GM18508 (cell line): ENCODE results near the gene CRYBA2.

Experiments
- ATAC-seq: cut with Tn5 transposase; IDR thresholded peaks from one replicate; pipeline ENCODE4 v1.9.1; 2021; ENCODE audit warnings: moderate number of reproducible peaks; ENCODE audit not compliant: insufficient read depth, unreplicated experiment

Gene CRYBA2

DNA sequence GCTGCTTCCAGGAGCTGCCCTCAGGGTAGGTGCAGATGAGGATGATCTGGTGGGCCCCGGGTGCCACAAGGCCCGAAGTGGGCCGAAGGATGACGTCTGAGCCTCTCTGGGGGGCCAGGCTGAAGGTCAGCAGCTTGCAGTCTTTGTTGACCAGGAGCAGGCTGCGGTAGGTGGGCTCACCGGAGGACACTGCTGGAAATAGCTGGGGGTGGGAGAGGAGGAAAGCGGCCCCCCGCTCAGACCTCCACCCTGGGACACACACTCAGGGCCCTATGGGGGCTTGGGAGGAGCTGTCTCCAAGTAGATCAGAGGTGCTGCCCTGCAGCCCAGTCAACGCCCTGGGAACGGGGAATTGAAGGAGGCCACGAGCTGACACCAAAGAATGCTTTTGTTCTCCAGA is 30.8 kb upstream of the CRYBA2 start:
- ATAC-seq: no peak

DNA sequence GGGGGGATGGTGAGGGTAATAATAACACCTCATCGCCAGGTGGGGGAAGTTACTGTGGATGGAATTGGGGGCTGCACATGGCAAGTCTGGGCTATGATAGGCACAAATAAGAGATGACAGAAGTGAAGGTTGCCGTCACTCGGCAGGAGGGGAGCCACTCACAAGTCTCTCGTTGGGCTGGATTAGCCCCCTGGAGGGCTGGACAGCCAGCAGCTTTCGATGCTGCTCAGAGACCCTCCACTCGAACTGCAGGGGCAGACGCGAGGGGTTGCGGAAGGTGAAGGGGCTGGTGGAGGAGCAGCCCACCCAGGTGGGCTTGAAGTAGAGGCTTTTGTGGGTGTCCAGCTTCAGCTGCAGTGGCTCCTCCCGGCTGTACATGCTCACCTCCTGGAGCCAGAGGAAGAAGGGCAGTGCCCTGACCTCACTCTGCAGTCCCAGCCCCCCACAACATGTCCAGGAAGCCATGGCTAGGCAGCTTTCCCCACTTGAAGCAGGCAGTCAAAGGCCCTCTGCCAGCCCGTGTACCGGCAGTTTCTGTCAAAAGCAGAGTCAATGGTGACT is 29.9 kb upstream of the CRYBA2 start:
- ATAC-seq: no peak

DNA sequence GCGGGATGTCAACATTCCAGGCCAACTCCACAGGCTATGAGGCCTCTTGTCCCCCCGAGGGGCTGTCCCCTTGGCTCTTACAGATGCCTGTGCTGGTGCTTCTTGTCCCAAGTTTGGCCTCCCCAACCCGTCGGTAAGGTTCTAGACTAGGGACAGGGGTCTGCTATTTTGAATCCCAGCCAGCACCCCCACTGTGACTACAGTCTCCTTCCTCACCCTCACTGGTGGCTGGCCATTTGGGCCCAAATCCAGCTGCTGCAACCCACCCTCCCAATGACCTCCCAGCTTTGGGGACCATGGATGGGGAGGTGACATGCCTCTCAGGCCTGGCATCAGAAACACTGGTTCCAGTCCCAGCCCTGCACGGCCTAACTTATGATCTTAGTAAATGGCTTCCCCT is 29.4 kb upstream of the CRYBA2 start:
- ATAC-seq: no peak

DNA sequence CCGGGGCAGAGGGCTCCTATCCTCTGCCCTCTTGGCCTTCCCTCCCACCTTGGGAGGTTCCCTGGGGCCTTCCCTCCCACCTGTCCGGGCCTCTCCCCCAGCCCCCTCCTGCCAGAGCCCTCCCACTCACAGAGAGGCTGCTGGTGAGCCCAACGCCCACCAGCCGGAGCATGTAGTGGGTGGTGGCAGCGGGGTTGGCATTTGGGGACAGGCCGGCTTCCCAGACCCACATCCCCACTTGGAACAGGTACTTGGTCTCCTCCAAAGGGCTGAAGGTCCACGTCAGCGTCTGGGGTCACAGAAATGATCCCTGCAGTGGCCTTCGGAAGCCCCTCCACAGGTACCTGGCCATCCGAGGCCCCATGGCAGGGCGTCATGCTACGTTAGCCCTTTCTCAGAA is 28.8 kb upstream of the CRYBA2 start:
- ATAC-seq: no peak

DNA sequence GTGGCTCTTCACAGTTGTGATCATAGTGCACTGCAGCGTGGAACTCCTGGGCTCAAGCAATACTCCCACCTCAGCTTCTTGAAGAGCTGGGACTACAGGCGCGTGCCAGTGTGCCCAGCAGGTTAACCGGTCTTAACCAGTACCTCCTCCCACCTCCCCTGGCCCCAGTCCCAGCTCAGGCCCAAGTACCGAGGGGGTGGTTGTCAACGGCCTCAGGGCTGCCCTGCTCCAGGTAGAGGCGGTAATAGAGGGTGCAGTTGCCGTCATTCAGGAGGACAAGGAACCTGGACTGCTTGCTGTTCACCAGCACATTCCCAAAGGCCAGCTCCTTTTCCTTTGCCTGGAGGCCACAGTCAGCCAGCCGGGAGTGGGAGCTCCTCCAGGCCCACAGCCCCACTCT is 28.4 kb upstream of the CRYBA2 start:
- ATAC-seq: no peak

DNA sequence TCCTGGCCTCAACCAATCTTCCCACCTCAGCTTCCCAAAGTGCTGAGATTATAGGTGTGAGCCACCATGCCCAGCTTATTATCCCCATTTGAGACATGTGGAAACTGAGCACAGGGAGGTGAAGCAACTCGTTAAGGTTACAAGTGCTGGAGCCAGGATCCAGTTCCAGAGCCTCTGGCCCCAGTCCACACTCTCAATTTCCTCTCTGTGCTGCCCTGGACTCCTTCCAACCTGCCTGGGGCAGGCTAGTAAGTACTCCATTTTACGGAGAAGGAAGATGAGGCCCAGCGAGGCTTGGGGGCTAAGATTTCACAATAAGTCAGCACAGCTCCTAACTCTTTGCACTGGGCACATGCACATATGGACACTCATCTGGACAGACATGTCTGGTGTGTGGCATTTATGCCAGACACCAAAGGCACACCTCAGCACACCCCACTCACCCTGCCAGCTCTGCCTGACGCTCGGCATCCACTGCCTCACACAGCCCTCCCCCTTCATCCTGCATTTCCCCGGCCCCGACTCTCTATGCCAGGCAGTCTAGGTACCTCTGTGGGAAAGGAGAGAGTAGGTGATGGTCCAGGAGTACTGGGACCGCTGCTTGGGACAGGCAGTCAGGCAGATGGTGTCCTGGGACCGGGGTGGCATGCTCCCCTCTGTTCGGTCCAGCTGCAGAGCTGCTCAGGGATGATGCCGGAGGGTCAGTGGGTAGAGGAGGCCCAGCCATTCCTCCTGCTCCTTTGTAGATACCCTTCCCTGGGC is 27.6 kb upstream of the CRYBA2 start:
- no peak for ATAC-seq

DNA sequence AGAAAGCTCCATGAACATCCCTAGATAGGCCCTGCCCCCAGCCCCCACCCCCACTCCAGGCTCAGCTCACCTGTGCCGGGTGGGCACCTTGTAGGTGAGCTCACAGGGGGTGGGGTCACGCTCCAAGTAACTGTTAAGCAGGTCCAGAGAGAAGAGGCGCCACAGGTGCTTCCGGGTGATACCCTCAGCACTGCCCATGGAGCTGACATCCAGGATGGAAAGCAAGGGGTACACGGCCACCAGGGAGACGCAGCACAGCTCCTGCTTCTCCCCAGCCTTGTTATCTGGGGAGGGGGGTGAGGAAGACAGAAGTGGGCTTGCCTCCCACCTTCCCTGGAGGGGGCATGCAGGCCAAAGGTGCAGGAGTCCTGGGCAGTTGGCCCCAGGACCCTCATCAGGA is 26.2 kb upstream of the CRYBA2 start:
- ATAC-seq: no peak

DNA sequence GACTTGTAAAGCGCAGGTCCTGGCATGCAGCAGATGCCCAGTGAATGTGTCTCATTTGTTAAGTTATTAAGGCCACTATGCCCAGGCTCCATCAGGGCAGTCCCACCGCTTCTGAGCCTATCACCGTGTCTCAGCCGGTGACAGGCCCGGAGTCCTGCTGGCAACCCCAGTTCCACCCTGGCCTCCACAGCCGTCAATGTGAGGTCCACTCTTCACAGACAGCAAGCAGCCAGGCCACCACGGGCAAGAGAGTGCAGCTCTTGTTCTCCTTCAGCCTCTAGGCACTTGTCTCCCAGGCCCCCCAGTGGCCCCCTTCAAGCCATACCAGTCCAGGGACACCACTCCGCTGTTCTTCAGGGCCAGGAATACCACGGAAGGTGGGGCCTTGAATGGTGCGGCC is 25.5 kb upstream of the CRYBA2 start:
- no peak for ATAC-seq

DNA sequence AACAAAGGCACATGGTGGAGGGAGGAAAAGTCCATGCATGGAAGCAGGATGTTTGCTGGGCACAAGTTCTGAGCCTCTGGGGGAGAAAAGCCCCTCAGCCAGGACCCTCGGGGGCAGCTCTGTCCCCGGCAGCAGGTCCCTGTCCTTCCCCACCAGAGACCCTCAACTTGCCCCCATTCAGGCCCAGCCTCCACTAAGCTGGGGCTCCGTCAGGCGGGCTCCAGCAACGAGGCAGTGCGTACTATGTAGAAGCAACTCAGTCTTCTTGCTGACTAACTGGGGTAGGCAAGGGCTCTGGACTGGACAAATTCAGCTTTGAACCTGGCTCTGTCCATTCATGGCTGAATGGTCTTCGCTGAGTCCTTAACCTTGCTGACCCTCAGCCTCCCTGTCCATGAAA is 25.1 kb upstream of the CRYBA2 start:
- no peak for ATAC-seq

DNA sequence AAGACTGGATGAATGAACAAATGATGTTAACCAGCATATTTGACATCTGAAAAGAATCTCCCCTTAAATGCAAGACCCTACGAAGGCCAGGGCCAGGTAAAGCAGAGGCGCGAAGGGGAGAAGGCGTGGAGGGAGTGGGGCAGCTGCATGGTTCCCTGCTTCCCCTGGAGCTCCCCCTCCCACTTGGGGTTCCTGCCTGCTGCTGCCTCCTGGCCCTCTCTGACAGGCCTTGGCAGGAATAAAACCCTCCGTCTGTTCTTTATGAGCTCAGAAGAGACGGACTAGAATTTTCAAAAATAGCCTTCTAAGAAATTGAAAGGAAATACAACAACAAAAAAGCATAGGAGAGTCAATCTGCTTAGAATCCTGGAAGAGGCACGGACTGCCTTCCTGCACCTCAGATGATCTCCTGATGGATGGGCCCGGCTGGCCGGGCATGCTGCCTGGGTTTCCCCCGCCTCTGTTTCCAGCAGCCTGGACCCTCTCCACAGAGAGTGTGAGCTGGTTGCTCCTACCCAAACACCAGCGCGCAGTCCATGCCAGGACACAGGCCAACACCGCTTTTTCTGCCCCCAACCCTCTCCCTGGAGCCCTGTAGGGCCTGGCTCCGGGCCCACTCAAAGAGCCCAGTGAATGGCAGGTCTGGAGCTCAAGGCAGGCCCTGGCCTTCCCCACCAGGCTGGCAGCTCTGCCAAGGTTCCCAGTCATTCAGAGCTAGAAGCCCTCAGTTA is 24.1 kb upstream of the CRYBA2 start:
- no peak for ATAC-seq

DNA sequence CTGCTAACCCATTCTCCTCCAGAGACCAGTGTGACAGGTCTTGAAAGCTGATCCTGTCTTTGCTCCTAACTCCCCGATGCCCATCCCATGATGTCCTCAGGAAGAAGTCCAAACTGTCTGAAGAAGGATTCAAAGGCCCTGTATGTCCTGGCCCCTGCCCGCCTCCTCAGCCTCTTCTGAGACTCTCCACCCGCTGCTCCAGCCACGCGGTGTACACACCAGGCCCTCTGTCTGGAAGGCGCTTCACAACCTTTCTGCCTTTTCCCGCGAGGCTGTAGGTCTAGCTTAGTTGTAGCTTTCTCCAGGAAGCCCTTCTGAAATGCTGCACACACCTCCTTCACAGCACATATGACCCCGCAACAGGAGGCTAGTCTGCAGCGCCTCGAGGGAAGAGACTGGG is 23.5 kb upstream of the CRYBA2 start:
- no peak for ATAC-seq

DNA sequence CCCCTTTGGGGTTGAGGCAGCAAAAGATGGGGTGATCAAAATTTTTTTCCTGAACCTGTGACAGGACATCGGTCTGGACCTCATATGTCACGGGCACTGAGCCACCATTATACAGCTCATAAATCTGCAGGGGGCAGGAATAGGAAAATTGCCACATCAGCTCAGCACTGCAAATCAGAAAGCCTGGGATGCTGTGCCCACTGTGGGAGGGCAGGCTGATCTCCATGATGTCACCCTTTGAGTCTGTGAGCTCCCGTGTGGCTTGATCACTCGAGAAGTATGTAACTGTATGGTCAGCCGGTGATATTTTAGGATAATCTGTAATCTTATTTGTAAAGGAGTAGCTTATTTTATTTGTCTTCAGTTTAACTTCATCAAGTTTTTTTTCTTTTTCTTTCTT is 17.7 kb upstream of the CRYBA2 start:
- ATAC-seq: no peak

DNA sequence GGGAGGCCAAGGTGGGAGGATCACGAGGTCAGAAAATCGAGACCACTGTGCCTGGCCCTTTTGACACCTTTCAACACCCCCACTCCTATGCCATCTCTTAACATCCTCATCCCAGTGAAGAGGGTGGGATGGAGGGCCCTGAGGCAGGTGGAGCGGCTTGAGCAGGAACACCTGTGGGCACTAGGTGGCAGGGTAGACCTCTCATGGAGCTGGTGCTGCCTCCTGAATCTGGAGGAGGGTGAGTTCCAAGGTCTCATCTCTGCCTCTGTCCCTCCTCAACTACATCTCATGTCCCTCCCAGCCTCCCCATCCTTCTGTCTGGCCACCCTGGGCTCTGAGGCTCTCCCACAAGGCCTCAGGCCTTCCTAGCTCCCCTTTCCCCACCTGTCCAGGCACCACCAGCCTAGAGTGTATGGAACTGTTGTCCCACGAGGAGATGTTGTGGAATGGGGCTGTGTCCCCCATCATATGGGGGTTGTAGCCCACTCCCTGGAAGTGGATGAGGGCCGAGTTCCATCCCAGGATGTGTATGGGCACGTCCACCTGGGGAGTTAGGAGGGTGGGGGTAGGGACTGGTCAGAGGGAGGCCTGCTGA is 17.0 kb upstream of the CRYBA2 start:
- ATAC-seq: no peak

DNA sequence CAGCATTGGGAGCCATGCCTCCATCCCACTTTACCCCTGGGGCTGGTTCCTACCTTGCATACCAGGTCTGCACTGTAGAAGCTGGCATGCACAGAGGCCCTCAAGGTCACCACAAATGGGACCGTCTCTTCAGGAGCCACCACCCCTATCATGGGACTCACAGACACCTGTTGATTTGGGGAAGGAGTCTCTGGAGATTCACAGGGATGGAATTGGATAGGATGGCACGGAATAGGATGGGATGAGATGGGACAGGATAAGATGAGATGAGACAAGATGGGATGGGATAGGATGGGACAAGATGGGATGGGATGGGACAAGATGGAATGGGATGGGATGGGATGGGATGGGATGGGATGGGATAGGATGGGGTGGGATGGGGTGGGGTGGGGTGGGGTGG is 16.1 kb upstream of the CRYBA2 start:
- no peak for ATAC-seq

DNA sequence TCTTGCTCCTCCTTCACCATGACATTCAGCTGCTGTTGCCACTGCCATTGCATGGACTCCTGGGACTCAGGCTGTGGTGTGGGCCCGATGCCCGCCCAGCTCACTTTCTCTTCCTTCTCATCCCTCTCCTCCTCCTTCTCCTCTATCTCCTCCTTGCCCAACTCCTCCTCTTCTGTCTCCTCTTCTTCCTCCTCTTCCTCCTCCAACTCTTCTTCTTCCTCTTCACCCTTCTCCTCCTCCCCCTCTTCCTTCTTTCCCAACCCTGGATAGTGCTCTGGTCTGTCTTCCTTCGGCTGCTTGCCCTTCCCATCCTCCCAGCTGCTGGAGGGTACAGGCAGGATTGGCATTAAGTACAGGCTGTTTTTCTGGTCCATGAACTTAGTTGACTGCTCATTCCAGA is 10.8 kb upstream of the CRYBA2 start:
- ATAC-seq: no peak

DNA sequence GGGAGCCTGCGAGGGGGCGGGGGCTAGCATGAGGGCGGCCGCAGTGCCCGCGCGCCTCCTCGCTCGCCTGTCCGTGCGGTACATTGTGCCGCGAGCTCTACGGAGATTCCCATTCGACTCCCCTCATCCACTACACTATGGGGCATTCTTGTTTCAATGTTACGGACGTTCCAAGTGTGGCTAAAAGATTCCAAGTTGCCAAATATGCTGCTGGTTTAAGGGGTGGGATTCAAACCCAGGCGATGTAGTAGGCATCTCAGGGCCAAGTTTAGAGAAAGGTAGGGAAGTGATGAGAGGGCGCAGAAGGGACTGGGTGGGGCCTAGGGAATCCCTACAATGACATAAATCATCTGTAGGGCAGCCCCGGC is 10.0 kb upstream of the CRYBA2 start:
- no peak for ATAC-seq

DNA sequence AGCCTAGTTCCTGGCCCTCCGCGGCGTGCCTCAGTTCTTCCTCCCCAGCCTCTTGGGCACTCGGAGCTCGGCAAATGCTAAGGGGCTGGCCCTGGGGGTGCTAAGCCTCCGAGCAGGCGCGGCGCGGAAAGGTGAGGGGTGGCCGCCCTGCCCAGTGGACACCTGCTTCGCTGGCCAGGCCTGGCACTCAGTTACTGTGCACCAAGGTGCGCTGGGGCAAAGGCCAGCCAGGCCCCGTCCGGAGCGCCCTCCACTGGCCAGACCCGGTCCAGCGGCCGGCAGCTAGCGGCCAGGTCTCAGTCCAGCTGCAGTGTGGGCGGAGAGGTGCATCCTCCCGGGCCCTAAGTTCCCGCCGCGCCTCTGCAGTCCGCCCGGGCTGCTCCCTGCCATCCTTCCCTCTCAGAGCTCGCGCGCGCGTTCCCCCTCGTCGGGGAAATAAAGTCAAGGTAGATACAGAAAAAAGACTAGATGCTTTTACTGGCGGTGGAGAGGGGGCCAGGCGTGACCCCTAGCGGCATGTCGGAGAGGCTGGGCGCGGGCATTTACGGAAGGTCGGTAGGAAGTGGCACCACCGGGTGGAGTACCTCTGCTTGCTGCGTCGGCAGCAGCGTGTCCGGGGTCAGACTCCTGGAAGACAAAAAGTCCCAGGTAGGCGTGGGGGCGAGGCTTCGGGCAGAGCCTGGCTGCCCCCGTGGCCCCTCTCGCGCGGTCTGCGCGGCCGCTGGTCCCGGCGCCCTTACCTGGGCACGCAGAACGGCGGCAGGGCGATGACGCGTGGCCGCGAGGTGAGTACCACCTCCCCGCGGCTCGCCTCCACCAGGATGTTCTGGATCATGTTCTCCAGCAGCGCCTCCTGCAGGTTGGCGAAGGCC is 9.4 kb upstream of the CRYBA2 start:
- ATAC-seq: no peak

DNA sequence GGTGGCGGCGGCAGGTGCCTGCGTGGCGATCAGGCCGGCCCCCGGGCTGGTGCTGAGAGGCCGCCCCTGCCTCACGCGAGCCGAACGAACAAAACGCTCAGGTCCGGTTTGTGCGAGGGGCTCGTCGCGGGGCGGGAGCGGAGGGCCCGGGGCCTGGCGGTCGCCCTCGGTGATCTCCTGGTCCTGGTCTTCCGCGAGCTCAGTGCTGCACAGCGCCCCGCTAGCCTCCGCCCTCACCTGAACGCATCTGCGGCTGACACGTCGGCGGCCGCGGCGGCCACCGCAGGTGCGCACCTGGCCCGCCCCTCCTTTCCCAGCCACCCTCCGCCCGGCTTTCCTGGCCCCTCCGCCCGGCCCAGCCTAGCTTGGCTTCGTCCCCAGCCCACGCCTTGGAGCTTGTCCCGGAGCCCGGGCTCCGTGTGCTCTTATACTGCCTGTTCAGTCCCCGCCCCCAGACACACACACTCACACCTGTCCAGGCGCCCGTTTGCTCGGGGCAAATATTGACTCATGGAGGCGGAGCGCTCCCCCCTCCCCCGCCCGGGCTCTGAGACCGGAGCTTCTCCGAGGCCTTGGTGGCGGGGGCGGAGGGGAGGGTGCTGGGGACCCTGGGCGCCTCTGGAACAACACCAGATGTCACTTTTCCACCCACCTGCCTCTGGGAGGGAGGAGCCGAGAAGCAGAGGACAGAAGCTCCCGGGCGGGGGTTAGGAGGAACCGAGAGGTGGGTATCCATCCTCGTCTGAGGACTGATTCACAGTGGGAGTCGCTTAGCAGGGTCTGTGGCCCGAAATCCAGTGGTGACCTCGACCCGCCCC is 8.6 kb upstream of the CRYBA2 start:
- no peak for ATAC-seq

DNA sequence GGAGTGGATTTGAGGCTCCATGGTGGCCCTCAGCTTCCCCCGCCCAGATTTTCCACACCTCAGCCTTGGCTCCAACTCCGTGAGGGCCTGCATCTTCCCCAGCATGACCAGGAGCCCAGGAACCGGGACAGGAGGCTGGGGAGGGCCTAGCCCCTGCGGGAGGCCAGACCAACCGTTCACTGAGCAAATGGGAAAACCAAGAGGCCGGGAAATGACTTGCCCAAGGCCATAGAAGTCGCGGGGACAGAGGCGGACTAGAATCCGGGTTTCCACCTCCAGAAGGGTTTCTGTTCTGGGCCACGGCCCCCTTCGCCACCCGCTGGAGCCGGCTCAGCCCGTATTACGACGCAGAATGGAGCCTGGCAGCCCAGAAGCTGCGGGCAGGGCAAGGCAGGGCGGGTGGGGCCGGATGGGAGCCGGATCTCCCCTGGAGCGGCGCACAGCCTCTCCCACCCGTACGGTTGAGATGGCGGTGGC is 7.9 kb upstream of the CRYBA2 start:
- no peak for ATAC-seq

DNA sequence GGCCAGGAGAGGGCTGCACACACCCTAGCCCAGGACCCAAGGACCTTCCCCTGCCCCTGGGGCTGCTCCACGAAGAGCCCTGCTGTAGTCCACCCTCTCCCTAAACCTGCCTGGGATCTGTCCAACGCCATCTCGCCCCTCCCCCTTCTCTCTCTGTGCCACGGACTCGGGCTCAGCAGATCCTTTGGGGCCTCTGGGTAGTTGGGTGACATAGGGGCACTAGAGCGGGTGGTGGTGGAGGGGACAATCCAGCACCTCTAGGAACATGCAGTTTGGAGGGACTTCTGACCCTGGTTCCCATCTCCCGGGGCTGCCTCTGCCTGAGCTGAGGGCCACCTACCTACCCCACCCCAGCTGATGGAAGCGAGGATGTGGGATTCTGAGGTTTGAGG is 7.3 kb upstream of the CRYBA2 start:
- ATAC-seq: no peak
